ENCODE data around the gene METTL26.

- no peak for TF ChIP-seq HSF1 (IDR thresholded peaks at IDR 0.05; ENCODE audit: low read depth, low read length)
- TF ChIP-seq CTCF (IDR thresholded peaks at IDR 0.05 in 2 of 3, conservative IDR thresholded peaks at IDR 0.05 in 1 of 3; ENCODE audit: control insufficient read depth in 2 of 3, extremely low read depth in 1 of 3, insufficient read depth in 1 of 3, low read depth in 3 of 3, low read length in 3 of 3) = no peak
- TF ChIP-seq JUNB (IDR thresholded peaks at IDR 0.05) = no peak
- no peak for TF ChIP-seq GABPA (IDR thresholded peaks at IDR 0.05; ENCODE audit: low read depth)
- TF ChIP-seq POLR2A (IDR thresholded peaks at IDR 0.05; ENCODE audit: low read depth, low read length) = no peak
- no peak for TF ChIP-seq SPI1 (IDR thresholded peaks at IDR 0.05; ENCODE audit: borderline replicate concordance, insufficient read depth, low read depth, low read length)
- no peak for TF ChIP-seq ZNF217 (IDR thresholded peaks at IDR 0.05)
- TF ChIP-seq TCF12 (IDR thresholded peaks at IDR 0.05; ENCODE audit: low read depth, low read length) = no peak
- no peak for TF ChIP-seq CHD1 (IDR thresholded peaks at IDR 0.05; ENCODE audit: low read depth, low read length)
These were observed 50.0 kb downstream of the METTL26 start for GRCh38 chr16:586047-586644.

Measured in GM12878 (cell line).